Mesenchymal stem cell (in vitro differentiated cells and primary cell): ENCODE data around the gene FAM228B.

Experiments
- DNase-seq: peaks from one replicate; pipeline ENCODE4 v3.0.0-alpha.2; 2013
- H2AFZ ChIP-seq: one replicate; pipeline ENCODE4 v1.6.1; 2013; ENCODE audit warnings: low read depth, mild to moderate bottlenecking, control low read depth, inconsistent platforms, low read length, moderate library complexity
- H2AK5ac ChIP-seq: 2 replicates; pipeline ENCODE4 v1.6.1; 2013; ENCODE audit warnings: low read length, moderate library complexity, mild to moderate bottlenecking, inconsistent platforms; ENCODE audit not compliant: severe bottlenecking
- H2BK120ac ChIP-seq: one replicate; pipeline ENCODE4 v1.6.1; 2013; ENCODE audit warnings: low read depth, mild to moderate bottlenecking, inconsistent platforms, low read length, moderate library complexity
- H2BK12ac ChIP-seq, 2 experiments: one replicate each; pipeline ENCODE4 v1.6.1; 2013; ENCODE audit warnings: inconsistent platforms in 2 of 2, low read length in 2 of 2, mild to moderate bottlenecking in 2 of 2, moderate library complexity in 2 of 2, control low read depth in 1 of 2
- H2BK15ac ChIP-seq: one replicate; pipeline ENCODE4 v1.6.1; 2013; ENCODE audit warnings: mild to moderate bottlenecking, low read depth, inconsistent platforms; ENCODE audit not compliant: poor library complexity, severe bottlenecking
- H2BK5ac ChIP-seq: 2 replicates; pipeline ENCODE4 v1.6.1; 2013; ENCODE audit warnings: low read depth, mild to moderate bottlenecking, low read length, control low read depth, inconsistent platforms; ENCODE audit not compliant: poor library complexity, severe bottlenecking
- H3K14ac ChIP-seq, 2 experiments: one replicate each; pipeline ENCODE4 v1.6.1; 2013; ENCODE audit warnings: inconsistent platforms in 2 of 2, low read length in 2 of 2, control low read depth in 1 of 2, mild to moderate bottlenecking in 1 of 2, moderate library complexity in 1 of 2
- H3K18ac ChIP-seq, 2 experiments: one replicate each; pipeline ENCODE4 v1.6.1; 2013; ENCODE audit warnings: inconsistent platforms in 2 of 2, low read length in 2 of 2, control low read depth in 1 of 2, low read depth in 1 of 2, mild to moderate bottlenecking in 1 of 2
- H3K23ac ChIP-seq, 2 experiments: one replicate each; pipeline ENCODE4 v1.6.1; 2013; ENCODE audit warnings: inconsistent platforms in 2 of 2, low read length in 2 of 2, mild to moderate bottlenecking in 2 of 2, moderate library complexity in 2 of 2, control low read depth in 1 of 2
- H3K27ac ChIP-seq: 2 replicates; pipeline ENCODE4 v1.5.1; 2013; ENCODE audit warnings: mild to moderate bottlenecking, moderate library complexity, low read length, control low read depth, inconsistent platforms; ENCODE audit not compliant: poor library complexity, severe bottlenecking
- H3K27me3 ChIP-seq, 2 experiments: 2 replicates each; pipeline versions ENCODE4 v1.6.1 to v1.7.0; 2013; ENCODE audit warnings: low read length in 2 of 2, mild to moderate bottlenecking in 2 of 2, moderate library complexity in 2 of 2, control low read depth in 1 of 2, inconsistent platforms in 1 of 2; ENCODE audit not compliant: control insufficient read depth in 1 of 2, insufficient read depth in 1 of 2
- H3K36me3 ChIP-seq, 2 experiments: 2 replicates each; pipeline versions ENCODE4 v1.6.1 to v1.7.0; 2013; ENCODE audit warnings: low read length in 2 of 2, control low read depth in 1 of 2, inconsistent platforms in 1 of 2, low read depth in 1 of 2, mild to moderate bottlenecking in 1 of 2; ENCODE audit not compliant: insufficient read depth in 2 of 2, control insufficient read depth in 1 of 2
- H3K4ac ChIP-seq, 2 experiments: one replicate each; pipeline ENCODE4 v1.6.1; 2013; ENCODE audit warnings: inconsistent platforms in 2 of 2, low read length in 2 of 2, mild to moderate bottlenecking in 2 of 2, moderate library complexity in 2 of 2, control low read depth in 1 of 2, low read depth in 1 of 2
- H3K4me1 ChIP-seq: 2 replicates; pipeline ENCODE4 v1.6.1; 2013; ENCODE audit warnings: low read depth, low read length, control low read depth; ENCODE audit not compliant: control insufficient read depth, insufficient read depth
- H3K4me2 ChIP-seq: 2 replicates; pipeline ENCODE4 v1.6.1; 2013; ENCODE audit warnings: low read length, mild to moderate bottlenecking, inconsistent platforms; ENCODE audit not compliant: poor library complexity, severe bottlenecking
- H3K4me3 ChIP-seq, 2 experiments: 2 replicates each; pipeline versions ENCODE4 v1.5.1 to v1.7.0; 2013; ENCODE audit warnings: low read length in 2 of 2, mild to moderate bottlenecking in 2 of 2, control low read depth in 1 of 2, low read depth in 1 of 2; ENCODE audit not compliant: insufficient read depth in 1 of 2
- H3K79me1 ChIP-seq: replicated peaks from 2 replicates; pipeline ENCODE4 v1.6.1; 2013; ENCODE audit warnings: mild to moderate bottlenecking, control low read depth, low read length, inconsistent platforms; ENCODE audit not compliant: poor library complexity, severe bottlenecking
- H3K9ac ChIP-seq: 2 replicates; pipeline ENCODE4 v1.7.0; 2013; ENCODE audit warnings: mild to moderate bottlenecking, low read length, moderate library complexity
- H3K9me3 ChIP-seq: 2 replicates; pipeline ENCODE4 v1.7.0; 2013; ENCODE audit warnings: mild to moderate bottlenecking, low read length; ENCODE audit not compliant: control insufficient read depth
- H4K8ac ChIP-seq: one replicate; pipeline ENCODE4 v1.6.1; 2013; ENCODE audit warnings: inconsistent platforms, mild to moderate bottlenecking, low read length, moderate library complexity
- H4K91ac ChIP-seq: one replicate; pipeline ENCODE4 v1.6.1; 2013; ENCODE audit warnings: mild to moderate bottlenecking, low read length, inconsistent platforms
- WGBS: methylation state at CpG from one replicate; pipeline ENCODE4 v1.1.7; 2013; ENCODE audit warnings: mixed read lengths; 5-methylcytosine and 5-hydroxymethylcytosine counted together

Gene FAM228B

GRCh38 chr2:24163186-24163585 is 39.9 kb downstream of the FAM228B start:
- Histone ChIP-seq H3K36me3 (peaks cover 3 to 10% of the 10 kb centered on the region in 2 experiments), H3K4ac (no peak overlapping the region), H2BK12ac (no peak overlapping the region), H2BK120ac (no peak overlapping the region), H3K27me3 (no peaks in the 10 kb centered on the region), H3K18ac (no peak overlapping the region), H3K79me1 (no peaks in the 10 kb centered on the region), H3K9me3 (peaks cover 5% of the 10 kb centered on the region), H3K14ac (no peak overlapping the region), H3K4me2 (no peak overlapping the region), H2BK5ac (no peak overlapping the region), H4K91ac (no peak overlapping the region), H3K27ac (no peak overlapping the region), H2BK15ac (no peak overlapping the region), H3K9ac (no peak overlapping the region), H2AFZ (no peak overlapping the region), H3K23ac (no peak overlapping the region), H4K8ac (no peak overlapping the region), H3K4me1 (no peaks in the 10 kb centered on the region), H2AK5ac (no peak overlapping the region), H3K4me3 (no peak overlapping the region)
- WGBS, result 87% methylated on average over 2 of the region's 3 CpGs
- no peak for DNase-seq

- no peak overlapping the region for H4K8ac ChIP-seq
- H3K4me3 ChIP-seq, result no peak overlapping the region
- no peak overlapping the region for H3K27ac ChIP-seq
- H2AFZ ChIP-seq, result no peak overlapping the region
- H3K27me3 ChIP-seq, result no peaks in the 10 kb centered on the region
- H3K36me3 ChIP-seq, result peaks cover 3 to 10% of the 10 kb centered on the region in 2 experiments
- no peak overlapping the region for H2BK5ac ChIP-seq
- no peak overlapping the region for H2BK15ac ChIP-seq
- H3K18ac ChIP-seq, result no peak overlapping the region
- no peak overlapping the region for H4K91ac ChIP-seq
- peaks cover 5% of the 10 kb centered on the region for H3K9me3 ChIP-seq
- no peak overlapping the region for H3K23ac ChIP-seq
- no peaks in the 10 kb centered on the region for H3K79me1 ChIP-seq
- no peak overlapping the region for H3K14ac ChIP-seq
- no peak overlapping the region for H3K4ac ChIP-seq
- H3K4me1 ChIP-seq, result no peaks in the 10 kb centered on the region
- DNase-seq, result no peak
- H2BK120ac ChIP-seq, result no peak overlapping the region
- no peak overlapping the region for H3K4me2 ChIP-seq
- H2BK12ac ChIP-seq, result no peak overlapping the region
- H2AK5ac ChIP-seq, result no peak overlapping the region
- no peak overlapping the region for H3K9ac ChIP-seq
- 94% methylated on average over 2 of the region's 2 CpGs for WGBS
Measured at GRCh38 chr2:24163601-24164000, 40.3 kb downstream of the FAM228B start.

GRCh38 chr2:24164416-24164973 is 41.2 kb downstream of the FAM228B start:
- Histone ChIP-seq H2BK12ac (no peak overlapping the region), H3K36me3 (peaks cover 3 to 8% of the 10 kb centered on the region in 2 experiments), H3K27ac (no peak overlapping the region), H2BK5ac (no peak overlapping the region), H3K9ac (no peak overlapping the region), H2BK15ac (no peak overlapping the region), H3K18ac (no peak overlapping the region), H3K4me1 (peaks cover 2% of the 10 kb centered on the region), H2BK120ac (no peak overlapping the region), H3K4me3 (no peak overlapping the region), H3K23ac (no peak overlapping the region), H3K4ac (no peak overlapping the region), H4K8ac (no peak overlapping the region), H3K4me2 (no peak overlapping the region), H3K27me3 (no peaks in the 10 kb centered on the region), H3K79me1 (no peaks in the 10 kb centered on the region), H2AFZ (no peak overlapping the region), H2AK5ac (no peak overlapping the region), H3K14ac (no peak overlapping the region), H3K9me3 (peaks cover 5% of the 10 kb centered on the region), H4K91ac (no peak overlapping the region)
- 69% methylated on average over 4 of the region's 8 CpGs for WGBS
- DNase-seq, result peak; percentile 14

- H3K4me2 ChIP-seq, result no peak overlapping the region
- no peak overlapping the region for H4K91ac ChIP-seq
- H3K36me3 ChIP-seq, result no peaks in the 10 kb centered on the region
- H2BK5ac ChIP-seq, result no peak overlapping the region
- no peak overlapping the region for H2BK15ac ChIP-seq
- no peaks in the 10 kb centered on the region for H3K27me3 ChIP-seq
- no peak overlapping the region for H2AK5ac ChIP-seq
- no peak overlapping the region for H2BK12ac ChIP-seq
- H2BK120ac ChIP-seq, result no peak overlapping the region
- no peak overlapping the region for H3K14ac ChIP-seq
- no peak overlapping the region for H2AFZ ChIP-seq
- H3K4me3 ChIP-seq, result no peak overlapping the region
- WGBS, result 76% methylated on average over 5 of the region's 5 CpGs
- no peak overlapping the region for H3K9ac ChIP-seq
- H3K79me1 ChIP-seq, result no peaks in the 10 kb centered on the region
- peaks cover 2% of the 10 kb centered on the region for H3K4me1 ChIP-seq
- H3K23ac ChIP-seq, result no peak overlapping the region
- DNase-seq, result no peak
- H3K9me3 ChIP-seq, result no peaks in the 10 kb centered on the region
- no peak overlapping the region for H4K8ac ChIP-seq
- H3K4ac ChIP-seq, result no peak overlapping the region
- no peak overlapping the region for H3K27ac ChIP-seq
- no peak overlapping the region for H3K18ac ChIP-seq
Measured at GRCh38 chr2:24169023-24169422, 45.8 kb downstream of the FAM228B start.
